GM19395 (cell line): ENCODE data around the gene KLHDC7B.

Experiments
- ATAC-seq: cut with Tn5 transposase; IDR thresholded peaks from one replicate; pipeline ENCODE4 v1.9.1; 2021; ENCODE audit warnings: mild to moderate bottlenecking, moderate library complexity; ENCODE audit not compliant: unreplicated experiment

The KLHDC7B gene

DNA sequence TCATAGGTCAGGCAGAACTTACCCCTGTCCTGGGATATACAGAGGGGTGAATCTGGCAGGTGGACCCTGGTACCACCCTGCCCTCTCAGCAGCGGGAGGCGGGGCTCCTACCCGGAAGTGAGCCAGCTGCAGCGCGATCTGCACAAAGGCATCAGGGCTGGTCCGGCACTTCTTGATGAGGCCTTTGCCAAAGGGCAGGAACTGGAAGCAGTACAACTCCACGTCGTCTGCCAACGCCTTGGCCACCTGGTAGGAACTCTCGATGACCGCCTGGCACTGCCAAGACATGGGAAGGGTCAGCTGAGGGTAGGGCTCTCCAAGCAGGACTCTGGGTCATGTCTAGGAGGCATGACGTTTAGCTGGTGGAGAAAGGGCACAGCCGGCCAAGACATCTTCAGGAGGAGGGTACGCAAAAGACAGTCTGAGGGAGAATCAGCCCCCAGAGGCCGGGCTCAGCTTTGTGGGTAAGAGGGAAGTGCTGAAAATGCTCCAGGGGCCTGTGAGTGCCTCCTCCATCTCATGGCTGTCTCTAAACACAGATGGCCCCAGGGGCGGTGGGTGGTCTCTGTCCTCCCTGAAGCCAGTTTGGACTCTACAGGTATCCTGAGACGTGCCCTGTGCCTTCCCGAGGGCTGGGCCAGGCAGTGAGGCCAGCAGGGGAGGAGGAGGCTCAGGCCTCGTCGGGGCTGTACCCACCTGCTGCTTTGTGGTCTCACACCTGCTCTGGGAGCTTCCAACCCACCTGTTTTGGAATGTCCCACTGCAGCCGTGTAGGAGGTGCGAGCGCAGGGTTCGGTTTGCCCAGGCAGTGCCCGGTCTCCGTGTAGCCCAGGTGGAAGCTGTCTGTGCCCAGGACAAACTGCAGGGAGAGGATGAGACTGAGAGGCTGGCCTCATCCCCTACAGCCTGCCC lies 25.8 kb downstream of the KLHDC7B start:
- ATAC-seq: no peak

- ATAC-seq: no peak
Observed at GRCh38 chr22:50572965-50573364, 27.3 kb downstream of the KLHDC7B start.

- no peak for ATAC-seq
Observed at GRCh38 chr22:50573491-50574382, 28.0 kb downstream of the KLHDC7B start.

DNA sequence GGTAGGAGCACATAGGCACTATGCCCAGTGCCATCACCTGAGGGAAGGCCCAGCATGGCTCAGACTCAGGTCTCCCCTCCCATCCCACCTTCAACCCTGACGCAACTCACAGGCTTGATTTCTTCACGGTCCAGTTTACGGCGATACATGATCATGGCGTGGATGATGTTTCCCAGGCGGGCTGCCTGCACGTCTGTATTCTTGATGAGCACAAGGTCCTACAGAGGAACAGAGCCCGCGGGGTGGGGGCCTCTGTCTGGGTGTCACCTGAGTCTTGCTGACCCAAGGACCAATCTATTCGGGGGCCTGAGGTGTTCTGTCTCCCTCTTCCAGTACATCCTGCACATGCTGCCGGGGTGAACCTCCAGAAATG lies 28.7 kb downstream of the KLHDC7B start:
- no peak for ATAC-seq

GRCh38 chr22:50575426-50575941 lies 29.8 kb downstream of the KLHDC7B start:
- ATAC-seq: no peak

GRCh38 chr22:50576070-50576469 lies 30.4 kb downstream of the KLHDC7B start:
- ATAC-seq: no peak

DNA sequence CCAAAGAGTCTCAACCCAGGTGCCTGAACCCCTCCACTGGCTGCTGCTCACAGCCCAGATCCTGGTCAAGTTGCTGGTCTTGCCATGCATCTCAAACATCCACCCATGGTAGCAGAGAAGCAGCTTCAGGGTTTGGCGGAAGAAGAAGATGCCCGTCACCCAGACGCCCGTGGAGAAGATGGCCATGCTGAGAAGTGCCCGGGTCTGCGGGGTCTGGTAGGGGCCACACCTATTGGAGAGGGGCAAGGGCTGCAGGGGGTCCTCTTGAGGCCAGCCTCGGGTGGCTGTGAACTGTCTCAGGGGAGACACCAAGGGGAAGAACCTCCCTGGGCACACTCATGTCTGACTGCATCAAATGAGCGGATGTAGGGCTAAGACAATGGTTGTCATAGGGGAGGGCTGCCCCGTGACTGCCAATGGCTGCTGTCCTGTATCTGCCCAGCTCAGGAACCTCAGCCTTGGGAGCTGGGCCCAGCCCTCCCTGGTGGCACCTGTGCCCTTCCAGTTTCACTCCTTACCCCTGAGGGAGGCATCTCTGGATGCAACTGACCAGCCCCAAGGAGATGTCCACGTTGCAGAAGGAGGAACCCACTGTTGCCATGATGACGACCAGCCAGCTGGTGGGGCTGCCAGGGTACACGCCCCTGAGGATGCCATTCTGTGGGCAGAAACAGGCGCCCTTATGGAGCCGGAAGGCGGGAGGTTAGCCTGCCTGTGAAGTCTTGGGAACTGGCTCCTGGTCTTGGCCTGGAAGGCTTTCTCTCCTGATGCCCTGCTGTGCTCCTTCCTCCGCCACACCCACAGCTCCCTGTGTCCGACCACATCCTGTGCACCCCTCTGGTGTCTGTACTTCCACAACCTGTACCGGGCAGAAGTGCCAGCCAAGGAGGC lies 31.4 kb downstream of the KLHDC7B start:
- ATAC-seq: no peak

DNA sequence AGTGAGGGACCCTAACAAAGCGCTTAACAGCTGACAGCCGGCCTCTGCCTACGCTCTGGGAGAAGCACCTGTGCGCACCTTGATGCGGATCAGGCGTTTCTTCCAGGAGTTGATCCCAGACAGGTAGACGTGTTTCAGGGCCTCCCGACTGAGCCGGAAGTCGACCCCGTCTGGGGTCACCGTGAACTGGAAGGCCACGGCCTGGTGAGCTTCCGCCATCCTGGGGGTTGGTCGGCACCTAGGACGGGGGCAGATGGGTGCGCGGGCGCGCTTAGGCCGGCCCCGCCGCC lies 31.9 kb downstream of the KLHDC7B start:
- no peak for ATAC-seq

- no peak for ATAC-seq
Observed at GRCh38 chr22:50577987-50578775, 32.5 kb downstream of the KLHDC7B start, which contains the start of gene CPT1B. TSS of gene CPT1B (minus strand) at chr22:50578427. CDS start at chr22:50577915, 512 bp downstream.

DNA sequence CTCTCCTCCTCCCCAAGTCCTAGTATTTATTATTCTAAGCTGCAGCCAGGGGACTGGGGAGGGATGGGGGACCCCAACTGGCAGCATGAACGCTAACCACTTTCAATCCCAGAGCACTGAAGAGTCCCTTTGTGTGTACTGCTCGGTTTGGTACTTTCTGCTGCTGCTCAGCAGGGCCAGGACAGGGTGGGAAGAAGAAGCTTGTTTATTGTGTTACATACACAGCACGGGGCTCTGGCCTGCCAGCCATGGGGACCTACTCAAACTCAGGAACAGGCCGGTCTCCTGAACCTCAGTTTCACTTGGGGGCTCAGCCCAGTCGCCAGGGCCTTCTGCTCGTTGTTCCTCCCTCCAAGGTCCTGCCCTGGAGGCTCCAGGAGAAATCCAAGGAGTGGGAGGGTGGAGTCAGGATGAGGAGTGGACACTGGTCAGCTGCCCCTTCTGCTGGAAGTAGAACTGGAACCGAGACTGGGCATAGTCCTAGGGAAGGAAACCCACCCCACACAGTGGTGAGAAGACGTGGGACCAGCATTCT lies 33.1 kb downstream of the KLHDC7B start:
- no peak for ATAC-seq

DNA sequence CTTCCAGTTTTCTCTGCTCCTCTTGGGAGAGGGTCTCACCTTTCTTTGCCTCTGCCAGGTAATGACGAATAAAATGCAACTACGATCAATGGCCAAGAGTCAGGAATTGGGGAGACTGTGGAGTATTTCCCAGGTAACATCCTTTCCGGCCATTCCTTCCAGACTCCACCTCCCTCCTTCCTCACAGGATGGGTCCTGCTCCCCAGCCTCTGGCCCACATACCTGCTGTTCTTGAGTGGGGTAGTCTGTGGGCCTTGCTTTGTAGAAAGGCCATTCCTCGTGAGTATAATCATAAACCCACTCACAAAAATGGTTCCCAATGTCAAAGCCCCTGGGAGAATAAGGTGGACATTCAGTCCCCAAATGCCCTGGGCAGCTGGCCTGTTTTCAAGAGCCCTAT lies 34.1 kb downstream of the KLHDC7B start:
- no peak for ATAC-seq

- no peak for ATAC-seq
Observed at GRCh38 chr22:50581031-50581949, 35.6 kb downstream of the KLHDC7B start.

GRCh38 chr22:50581950-50582492 lies 36.3 kb downstream of the KLHDC7B start:
- ATAC-seq: peak; percentile 20

- peak; percentile 92 for ATAC-seq
Observed at GRCh38 chr22:50582493-50583293, 37.0 kb downstream of the KLHDC7B start, which contains the start of gene CHKB. TSS of gene CHKB (minus strand) at chr22:50582849. CDS start at chr22:50582781, 68 bp downstream.

- peak; percentile 47 for ATAC-seq
Observed at GRCh38 chr22:50583294-50583861, 37.7 kb downstream of the KLHDC7B start.

GRCh38 chr22:50584106-50585096 lies 38.7 kb downstream of the KLHDC7B start:
- no peak for ATAC-seq
